PC-9 (cell line): ENCODE results near the gene KDM6A. TPM values are rescaled to one million over a fixed set of nuclear protein-coding genes. Genes with fewer than 3 reads are reported as not detected.

Experiments
- BruUV-seq: library from RNA; stranded (reverse); fragments of 400-500 nt; replicated peaks from 2 replicates; lab custom pipeline; 2021; lab: Mats Ljungman, UMichigan
- CTCF ChIA-PET: fragments of 300-600 bp; sonication (Branson Sonifier 250); formaldehyde crosslinking; loops from one replicate; lab custom pipeline; 2022; ENCODE audit warnings: antibody characterized with exemption; lab: Charles Lee
- POLR2A ChIA-PET: fragments of 300-600 bp; sonication (Branson Sonifier 250); formaldehyde crosslinking; loops from one replicate; lab custom pipeline; 2022; ENCODE audit warnings: antibody characterized with exemption; ENCODE audit not compliant: unreplicated experiment; lab: Charles Lee
- DNase-seq, 2 experiments: peaks; one replicate each; pipeline versions ENCODE4 v3.0.0 to v3.0.0-alpha.2; 2015 to 2022; ENCODE audit warnings: mixed read lengths in 1 of 2
- H2AFZ ChIP-seq: fragments of 200-600 bp; sonication (generic); 2 replicates; pipeline ENCODE4 v1.8.1; 2017; ENCODE audit warnings: antibody characterized with exemption
- H3F3A ChIP-seq: fragments of 200-600 bp; sonication (generic); 2 replicates; pipeline ENCODE4 v1.8.1; 2017; ENCODE audit warnings: antibody characterized with exemption, mild to moderate bottlenecking, low read depth; ENCODE audit not compliant: insufficient read depth
- H3K27ac ChIP-seq: fragments of 200-600 bp; sonication (generic); 2 replicates; pipeline ENCODE4 v1.6.1; 2016; ENCODE audit warnings: mixed run types
- H3K27me3 ChIP-seq: fragments of 200-600 bp; sonication (generic); 2 replicates; pipeline ENCODE4 v1.6.1; 2016; ENCODE audit warnings: low read depth, mixed run types; ENCODE audit not compliant: insufficient read depth
- H3K36me3 ChIP-seq: fragments of 200-600 bp; sonication (generic); 2 replicates; pipeline ENCODE4 v1.6.1; 2016; ENCODE audit warnings: low read depth, mixed run types
- H3K4me1 ChIP-seq: fragments of 200-600 bp; sonication (generic); replicated peaks from 2 replicates; pipeline ENCODE4 v1.6.1; 2016; ENCODE audit warnings: mixed run types; ENCODE audit not compliant: insufficient read depth
- H3K4me2 ChIP-seq: fragments of 200-600 bp; sonication (generic); 2 replicates; pipeline ENCODE4 v1.6.1; 2017; ENCODE audit warnings: mixed run types
- H3K4me3 ChIP-seq: fragments of 200-600 bp; sonication (generic); 2 replicates; pipeline ENCODE4 v1.6.1; 2016; ENCODE audit warnings: mixed run types
- H3K79me2 ChIP-seq: fragments of 200-600 bp; sonication (generic); 2 replicates; pipeline ENCODE4 v1.6.1; 2017; ENCODE audit warnings: low read depth, mixed run types
- H3K9me2 ChIP-seq: fragments of 200-600 bp; sonication (generic); 2 replicates; pipeline ENCODE4 v1.8.1; 2017; ENCODE audit warnings: mild to moderate bottlenecking; ENCODE audit not compliant: insufficient read depth
- H3K9me3 ChIP-seq: fragments of 200-600 bp; sonication (generic); 2 replicates; pipeline ENCODE4 v1.8.1; 2016; ENCODE audit warnings: low read depth; ENCODE audit not compliant: insufficient read depth
- H4K20me1 ChIP-seq: fragments of 200-600 bp; sonication (generic); 2 replicates; pipeline ENCODE4 v1.8.1; 2017; ENCODE audit not compliant: insufficient read depth
- EZH2 ChIP-seq: fragments of 200-600 bp; sonication (generic); IDR thresholded peaks from 2 replicates; pipeline ENCODE4 v1.8.0; 2017; ENCODE audit warnings: antibody characterized with exemption, low read depth
- intact Hi-C: fragments of 100-400 bp; cut with micrococcal nuclease; formaldehyde crosslinking; loops from one replicate; pipeline ENCODE4 v1.10.0; 2022; ENCODE audit not compliant: unreplicated experiment
- total RNA-seq: library from RNA; stranded (reverse); gene quantifications from 2 replicates; pipeline ENCODE4 v1.2.3, GENCODE V29; 2021
- TF ChIP-seq, protein P1 (sequence below): fragments of 200-600 bp; sonication (generic); conservative IDR thresholded peaks from 2 replicates; pipeline ENCODE4 v1.6.1; 2017; ENCODE audit warnings: mixed run types, antibody characterized with exemption, mild to moderate bottlenecking, moderate library complexity

KDM6A gene
- total RNA-seq, 1 experiment from 2014 or later = 20.5 TPM

DNA sequence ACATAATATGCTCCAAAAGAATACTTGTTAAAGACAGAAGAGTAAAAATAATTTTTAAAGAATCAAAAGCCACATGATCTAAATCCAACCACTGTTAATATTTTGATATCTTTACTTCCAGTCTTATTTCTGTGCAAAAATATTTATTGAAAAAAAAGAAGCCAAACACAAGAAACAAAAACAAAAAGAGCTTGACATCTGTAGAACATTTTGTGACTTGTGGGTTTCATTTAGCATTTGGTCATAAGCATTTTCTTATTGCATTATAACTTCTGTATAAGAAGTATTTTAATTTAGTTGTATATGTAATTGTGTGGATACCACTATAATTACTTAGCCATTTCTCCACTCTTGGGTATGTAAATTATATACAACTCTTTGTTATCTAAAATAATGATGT, 264.5 kb downstream of the KDM6A start:
- intact Hi-C loops = no loop called here
- ChIA-PET CTCF (no interaction called here), POLR2A (no interaction called here)
- H4K20me1 ChIP-seq = no peaks in the 10 kb centered on the region
- TF ChIP-seq EZH2 = no peak
- TF ChIP-seq, protein P1, sequence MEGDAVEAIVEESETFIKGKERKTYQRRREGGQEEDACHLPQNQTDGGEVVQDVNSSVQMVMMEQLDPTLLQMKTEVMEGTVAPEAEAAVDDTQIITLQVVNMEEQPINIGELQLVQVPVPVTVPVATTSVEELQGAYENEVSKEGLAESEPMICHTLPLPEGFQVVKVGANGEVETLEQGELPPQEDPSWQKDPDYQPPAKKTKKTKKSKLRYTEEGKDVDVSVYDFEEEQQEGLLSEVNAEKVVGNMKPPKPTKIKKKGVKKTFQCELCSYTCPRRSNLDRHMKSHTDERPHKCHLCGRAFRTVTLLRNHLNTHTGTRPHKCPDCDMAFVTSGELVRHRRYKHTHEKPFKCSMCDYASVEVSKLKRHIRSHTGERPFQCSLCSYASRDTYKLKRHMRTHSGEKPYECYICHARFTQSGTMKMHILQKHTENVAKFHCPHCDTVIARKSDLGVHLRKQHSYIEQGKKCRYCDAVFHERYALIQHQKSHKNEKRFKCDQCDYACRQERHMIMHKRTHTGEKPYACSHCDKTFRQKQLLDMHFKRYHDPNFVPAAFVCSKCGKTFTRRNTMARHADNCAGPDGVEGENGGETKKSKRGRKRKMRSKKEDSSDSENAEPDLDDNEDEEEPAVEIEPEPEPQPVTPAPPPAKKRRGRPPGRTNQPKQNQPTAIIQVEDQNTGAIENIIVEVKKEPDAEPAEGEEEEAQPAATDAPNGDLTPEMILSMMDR = no peak
- BruUV-seq = no TSS peak
- no peaks in the 10 kb centered on the region for H3K9me3 ChIP-seq
- H3K27me3 ChIP-seq = no peaks in the 10 kb centered on the region
- H3K36me3 ChIP-seq = no peaks in the 10 kb centered on the region
- H3K9me2 ChIP-seq = no peaks in the 10 kb centered on the region
- H2AFZ ChIP-seq = no peak overlapping the region
- no peak overlapping the region for H3K4me2 ChIP-seq
- H3K4me1 ChIP-seq = no peaks in the 10 kb centered on the region
- H3K27ac ChIP-seq = no peak overlapping the region
- no peaks in the 10 kb centered on the region for H3F3A ChIP-seq
- no peak overlapping the region for H3K4me3 ChIP-seq
- no peak for DNase-seq
- H3K79me2 ChIP-seq = no peaks in the 10 kb centered on the region

DNA sequence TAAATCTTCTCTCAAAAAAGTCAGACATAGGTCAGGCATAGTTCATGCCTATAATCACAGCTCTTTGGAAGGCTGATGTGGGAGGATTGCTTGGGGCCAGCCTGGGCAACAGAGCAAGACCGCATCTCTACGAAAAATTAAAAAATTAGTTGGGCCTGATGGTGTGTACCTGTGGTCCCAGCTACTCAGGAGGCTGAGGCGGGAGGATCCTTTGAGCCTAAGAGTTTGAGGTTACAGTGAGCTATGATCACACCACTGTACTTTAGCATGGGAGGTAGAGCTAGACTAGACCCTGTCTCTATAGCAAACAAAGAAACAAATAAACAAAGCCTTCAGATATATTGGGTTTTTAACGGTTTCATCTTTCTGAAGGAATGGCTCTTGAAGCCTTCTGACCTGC, 265.5 kb downstream of the KDM6A start:
- Histone ChIP-seq H3K9me2 (no peaks in the 10 kb centered on the region), H3K4me3 (no peak overlapping the region), H3K79me2 (no peaks in the 10 kb centered on the region), H3K9me3 (no peaks in the 10 kb centered on the region), H3K4me1 (no peaks in the 10 kb centered on the region), H3K36me3 (no peaks in the 10 kb centered on the region), H3K27me3 (no peaks in the 10 kb centered on the region), H2AFZ (no peak overlapping the region), H3K4me2 (no peak overlapping the region), H3F3A (no peaks in the 10 kb centered on the region), H3K27ac (no peak overlapping the region), H4K20me1 (no peaks in the 10 kb centered on the region)
- CTCF ChIA-PET = no interaction called here
- intact Hi-C loops = no loop called here
- TF ChIP-seq, protein P1 = no peak
- no peak for TF ChIP-seq EZH2
- no TSS peak for BruUV-seq
- POLR2A ChIA-PET = no interaction called here
- DNase-seq = no peak

DNA sequence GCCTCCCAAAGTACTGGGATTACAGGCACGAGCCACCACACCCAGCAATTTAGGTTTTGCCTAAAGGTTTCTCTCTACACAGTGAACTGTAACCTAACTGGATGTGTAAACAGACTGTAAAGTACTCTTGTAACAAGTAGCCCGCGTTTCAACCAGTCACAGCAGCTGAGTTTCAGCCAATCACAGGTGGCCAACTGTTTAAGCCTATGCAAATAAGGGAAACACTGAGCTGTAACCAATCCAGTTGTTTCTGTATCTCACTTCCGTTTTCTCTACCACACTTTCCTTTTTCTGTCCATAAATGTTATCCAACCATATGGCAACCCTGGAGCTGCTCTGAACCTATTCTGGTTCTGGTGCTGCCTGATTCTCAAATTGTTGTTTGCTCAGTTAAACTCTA, 267.8 kb downstream of the KDM6A start:
- POLR2A ChIA-PET = no interaction called here
- no peak for DNase-seq

More for the DNA sequence above, 267.8 kb downstream of the KDM6A start:
- no peaks in the 10 kb centered on the region for H3K9me2 ChIP-seq
- H3K9me3 ChIP-seq = no peaks in the 10 kb centered on the region
- H3K27ac ChIP-seq = no peak overlapping the region
- H3F3A ChIP-seq = no peaks in the 10 kb centered on the region
- no peaks in the 10 kb centered on the region for H3K4me1 ChIP-seq
- H3K36me3 ChIP-seq = no peaks in the 10 kb centered on the region
- H3K27me3 ChIP-seq = no peaks in the 10 kb centered on the region
- CTCF ChIA-PET = no interaction called here
- intact Hi-C loops = no loop called here
- no peak overlapping the region for H2AFZ ChIP-seq
- H3K79me2 ChIP-seq = no peaks in the 10 kb centered on the region
- H3K4me2 ChIP-seq = no peak overlapping the region
- H3K4me3 ChIP-seq = no peak overlapping the region
- TF ChIP-seq EZH2 = no peak
- TF ChIP-seq, protein P1 = no peak
- no peaks in the 10 kb centered on the region for H4K20me1 ChIP-seq
- no TSS peak for BruUV-seq
